PC-9 (cell line): ENCODE results near the gene ERBB4. TPM values are rescaled to one million over a fixed set of nuclear protein-coding genes. Genes with fewer than 3 reads are reported as not detected.

Experiments used
- BruUV-seq: library from RNA; stranded (reverse); fragments of 400-500 nt; replicated peaks from 2 replicates; lab custom pipeline; 2021; lab: Mats Ljungman, UMichigan
- CTCF ChIA-PET: fragments of 300-600 bp; sonication (Branson Sonifier 250); formaldehyde crosslinking; loops from one replicate; lab custom pipeline; 2022; ENCODE audit warnings: antibody characterized with exemption; lab: Charles Lee
- POLR2A ChIA-PET: fragments of 300-600 bp; sonication (Branson Sonifier 250); formaldehyde crosslinking; loops from one replicate; lab custom pipeline; 2022; ENCODE audit warnings: antibody characterized with exemption; ENCODE audit not compliant: unreplicated experiment; lab: Charles Lee
- DNase-seq, 2 experiments: peaks; one replicate each; pipeline versions ENCODE4 v3.0.0 to v3.0.0-alpha.2; 2015 to 2022; ENCODE audit warnings: mixed read lengths in 1 of 2
- H2AFZ ChIP-seq: fragments of 200-600 bp; sonication (generic); 2 replicates; pipeline ENCODE4 v1.8.1; 2017; ENCODE audit warnings: antibody characterized with exemption
- H3F3A ChIP-seq: fragments of 200-600 bp; sonication (generic); 2 replicates; pipeline ENCODE4 v1.8.1; 2017; ENCODE audit warnings: antibody characterized with exemption, mild to moderate bottlenecking, low read depth; ENCODE audit not compliant: insufficient read depth
- H3K27ac ChIP-seq: fragments of 200-600 bp; sonication (generic); 2 replicates; pipeline ENCODE4 v1.6.1; 2016; ENCODE audit warnings: mixed run types
- H3K27me3 ChIP-seq: fragments of 200-600 bp; sonication (generic); 2 replicates; pipeline ENCODE4 v1.6.1; 2016; ENCODE audit warnings: low read depth, mixed run types; ENCODE audit not compliant: insufficient read depth
- H3K36me3 ChIP-seq: fragments of 200-600 bp; sonication (generic); 2 replicates; pipeline ENCODE4 v1.6.1; 2016; ENCODE audit warnings: low read depth, mixed run types
- H3K4me1 ChIP-seq: fragments of 200-600 bp; sonication (generic); replicated peaks from 2 replicates; pipeline ENCODE4 v1.6.1; 2016; ENCODE audit warnings: mixed run types; ENCODE audit not compliant: insufficient read depth
- H3K4me2 ChIP-seq: fragments of 200-600 bp; sonication (generic); 2 replicates; pipeline ENCODE4 v1.6.1; 2017; ENCODE audit warnings: mixed run types
- H3K4me3 ChIP-seq: fragments of 200-600 bp; sonication (generic); 2 replicates; pipeline ENCODE4 v1.6.1; 2016; ENCODE audit warnings: mixed run types
- H3K79me2 ChIP-seq: fragments of 200-600 bp; sonication (generic); 2 replicates; pipeline ENCODE4 v1.6.1; 2017; ENCODE audit warnings: low read depth, mixed run types
- H3K9me2 ChIP-seq: fragments of 200-600 bp; sonication (generic); 2 replicates; pipeline ENCODE4 v1.8.1; 2017; ENCODE audit warnings: mild to moderate bottlenecking; ENCODE audit not compliant: insufficient read depth
- H3K9me3 ChIP-seq: fragments of 200-600 bp; sonication (generic); 2 replicates; pipeline ENCODE4 v1.8.1; 2016; ENCODE audit warnings: low read depth; ENCODE audit not compliant: insufficient read depth
- H4K20me1 ChIP-seq: fragments of 200-600 bp; sonication (generic); 2 replicates; pipeline ENCODE4 v1.8.1; 2017; ENCODE audit not compliant: insufficient read depth
- EZH2 ChIP-seq: fragments of 200-600 bp; sonication (generic); IDR thresholded peaks from 2 replicates; pipeline ENCODE4 v1.8.0; 2017; ENCODE audit warnings: antibody characterized with exemption, low read depth
- intact Hi-C: fragments of 100-400 bp; cut with micrococcal nuclease; formaldehyde crosslinking; loops from one replicate; pipeline ENCODE4 v1.10.0; 2022; ENCODE audit not compliant: unreplicated experiment
- total RNA-seq: library from RNA; stranded (reverse); gene quantifications from 2 replicates; pipeline ENCODE4 v1.2.3, GENCODE V29; 2021
- TF ChIP-seq, protein P1 (sequence below): fragments of 200-600 bp; sonication (generic); conservative IDR thresholded peaks from 2 replicates; pipeline ENCODE4 v1.6.1; 2017; ENCODE audit warnings: mixed run types, antibody characterized with exemption, mild to moderate bottlenecking, moderate library complexity

Gene ERBB4
- total RNA-seq, 1 experiment from 2014 or later = not detected

DNA sequence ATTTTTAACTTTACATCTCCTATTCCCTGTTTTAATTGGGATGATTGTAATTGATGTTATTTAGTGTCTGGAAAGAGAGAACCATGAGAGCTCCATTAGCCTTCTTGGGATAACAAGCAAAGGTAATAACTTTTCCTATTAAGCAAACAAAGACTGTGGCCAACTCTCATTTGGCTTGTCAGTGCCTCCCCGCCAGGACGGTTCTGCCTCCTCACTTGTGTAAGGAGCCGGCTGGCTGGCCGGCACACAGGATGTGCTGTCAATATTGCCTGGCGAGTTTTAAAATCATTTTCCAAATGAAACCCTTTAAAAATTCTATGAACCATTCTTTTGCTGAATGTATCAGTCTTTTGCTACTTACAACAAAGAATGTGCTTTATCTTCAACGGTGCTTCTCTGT is 1083.9 kb downstream of the ERBB4 start:
- Histone ChIP-seq H3K79me2 (no peaks in the 10 kb centered on the region), H4K20me1 (no peaks in the 10 kb centered on the region), H3K36me3 (no peaks in the 10 kb centered on the region), H3K27ac (no peak overlapping the region), H2AFZ (no peak overlapping the region), H3K9me3 (no peaks in the 10 kb centered on the region), H3F3A (no peaks in the 10 kb centered on the region), H3K4me3 (no peak overlapping the region), H3K4me2 (no peak overlapping the region), H3K4me1 (no peaks in the 10 kb centered on the region), H3K27me3 (no peaks in the 10 kb centered on the region), H3K9me2 (no peaks in the 10 kb centered on the region)
- intact Hi-C loops = no loop called here
- no peak for TF ChIP-seq EZH2
- TF ChIP-seq, protein P1, sequence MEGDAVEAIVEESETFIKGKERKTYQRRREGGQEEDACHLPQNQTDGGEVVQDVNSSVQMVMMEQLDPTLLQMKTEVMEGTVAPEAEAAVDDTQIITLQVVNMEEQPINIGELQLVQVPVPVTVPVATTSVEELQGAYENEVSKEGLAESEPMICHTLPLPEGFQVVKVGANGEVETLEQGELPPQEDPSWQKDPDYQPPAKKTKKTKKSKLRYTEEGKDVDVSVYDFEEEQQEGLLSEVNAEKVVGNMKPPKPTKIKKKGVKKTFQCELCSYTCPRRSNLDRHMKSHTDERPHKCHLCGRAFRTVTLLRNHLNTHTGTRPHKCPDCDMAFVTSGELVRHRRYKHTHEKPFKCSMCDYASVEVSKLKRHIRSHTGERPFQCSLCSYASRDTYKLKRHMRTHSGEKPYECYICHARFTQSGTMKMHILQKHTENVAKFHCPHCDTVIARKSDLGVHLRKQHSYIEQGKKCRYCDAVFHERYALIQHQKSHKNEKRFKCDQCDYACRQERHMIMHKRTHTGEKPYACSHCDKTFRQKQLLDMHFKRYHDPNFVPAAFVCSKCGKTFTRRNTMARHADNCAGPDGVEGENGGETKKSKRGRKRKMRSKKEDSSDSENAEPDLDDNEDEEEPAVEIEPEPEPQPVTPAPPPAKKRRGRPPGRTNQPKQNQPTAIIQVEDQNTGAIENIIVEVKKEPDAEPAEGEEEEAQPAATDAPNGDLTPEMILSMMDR = no peak
- CTCF ChIA-PET = interaction anchor here (0.6 to 1.0 kb wide), 2 partner anchors 244 to 1097 kb away, joined by 3 to 4 read pairs; no protein-coding TSS in a partner anchor
- BruUV-seq = no TSS peak
- POLR2A ChIA-PET = no interaction called here
- no peak for DNase-seq

DNA sequence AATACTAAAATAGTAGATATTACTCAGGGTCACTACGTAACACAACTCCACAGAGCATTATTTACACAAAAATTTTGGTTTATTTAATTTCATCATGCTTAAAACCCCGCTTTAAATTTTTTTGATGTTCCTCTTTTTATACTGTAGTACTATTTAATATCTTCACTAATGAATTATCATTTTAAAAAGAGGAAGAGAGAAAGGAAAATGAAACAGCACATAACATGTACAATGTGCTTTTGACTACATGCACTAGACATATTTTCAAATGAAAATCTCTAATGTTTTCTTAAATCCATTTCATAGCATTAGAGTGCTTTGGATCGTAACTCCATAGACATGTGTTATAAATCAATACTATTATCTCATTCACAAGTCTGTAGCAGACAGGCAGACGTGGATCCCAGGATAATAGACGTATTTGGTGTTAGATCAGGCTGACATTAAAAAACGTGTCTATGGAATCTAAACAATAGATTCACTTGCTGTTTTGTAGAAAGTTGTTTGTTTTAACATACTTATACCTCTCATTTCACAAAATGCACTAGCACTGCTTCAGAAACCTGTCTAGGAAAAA is 1085.2 kb downstream of the ERBB4 start:
- intact Hi-C loops = no loop called here
- CTCF ChIA-PET = no interaction called here

DNA sequence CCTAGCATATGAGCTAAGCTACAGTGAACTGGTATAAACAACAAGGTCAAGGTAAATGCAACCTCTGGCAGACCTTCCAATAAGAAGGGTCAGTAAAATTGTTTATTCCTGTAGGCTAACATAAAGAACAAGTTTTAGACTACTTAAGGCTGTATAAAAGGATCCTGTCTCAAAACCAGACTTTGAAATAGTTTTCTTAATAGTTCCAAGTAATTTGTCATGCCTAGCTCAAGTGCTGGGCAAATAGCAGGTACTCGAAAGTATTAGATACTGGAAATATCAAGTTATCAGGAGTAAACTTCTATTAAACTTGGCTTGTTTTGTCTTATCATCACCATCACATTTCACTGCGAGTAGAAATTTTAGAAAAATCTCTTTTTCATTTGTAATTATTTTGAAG is 1087.0 kb downstream of the ERBB4 start:
- no peaks in the 10 kb centered on the region for H3K79me2 ChIP-seq
- H4K20me1 ChIP-seq = no peaks in the 10 kb centered on the region
- H3K4me2 ChIP-seq = no peak overlapping the region
- H3K4me1 ChIP-seq = no peaks in the 10 kb centered on the region
- no peak overlapping the region for H2AFZ ChIP-seq
- no peaks in the 10 kb centered on the region for H3K36me3 ChIP-seq
- DNase-seq = no peak
- H3K9me2 ChIP-seq = no peaks in the 10 kb centered on the region
- no peaks in the 10 kb centered on the region for H3K27me3 ChIP-seq
- TF ChIP-seq, protein P1 = no peak
- TF ChIP-seq EZH2 = no peak
- intact Hi-C loops = no loop called here
- H3K27ac ChIP-seq = no peak overlapping the region
- BruUV-seq = no TSS peak
- POLR2A ChIA-PET = no interaction called here
- H3K4me3 ChIP-seq = no peak overlapping the region
- CTCF ChIA-PET = interaction anchor here (0.7 kb wide), 1 partner anchor 17 kb away, joined by 3 read pairs; no protein-coding TSS in a partner anchor
- H3F3A ChIP-seq = no peaks in the 10 kb centered on the region
- no peaks in the 10 kb centered on the region for H3K9me3 ChIP-seq

More for the DNA sequence above, 1085.2 kb downstream of the ERBB4 start:
- Histone ChIP-seq H3K36me3 (no peaks in the 10 kb centered on the region), H3K79me2 (no peaks in the 10 kb centered on the region), H2AFZ (no peak overlapping the region), H3K9me3 (no peaks in the 10 kb centered on the region), H3K27me3 (no peaks in the 10 kb centered on the region), H3K4me1 (no peaks in the 10 kb centered on the region), H3K27ac (no peak overlapping the region), H3K4me2 (no peak overlapping the region), H4K20me1 (no peaks in the 10 kb centered on the region), H3K9me2 (no peaks in the 10 kb centered on the region), H3K4me3 (no peak overlapping the region), H3F3A (no peaks in the 10 kb centered on the region)
- BruUV-seq = no TSS peak
- POLR2A ChIA-PET = no interaction called here
- no peak for DNase-seq
- TF ChIP-seq EZH2 = no peak
- TF ChIP-seq, protein P1 = no peak
